ENCODE measurements around the gene TNFSF13B. TPM values are rescaled to one million over a fixed set of nuclear protein-coding genes. Genes with fewer than 3 reads are reported as not detected.

TNFSF13B gene
- total RNA-seq, 1 donor from 2014 or later = 0.71 TPM

- TF ChIP-seq CTCF (IDR thresholded peaks at IDR 0.05; ENCODE audit: insufficient read depth, low read length, poor library complexity, severe bottlenecking) = peak; percentile 78
- no peak for DNase-seq (ENCODE audit: low read depth)
- Histone ChIP-seq H3K27me3 (ENCODE audit: control insufficient read depth, insufficient read depth, low read length) (no peaks in the 10 kb centered on the region), H3K4me3 (ENCODE audit: low read depth, low read length) (no peak overlapping the region), H3K36me3 (ENCODE audit: control insufficient read depth, insufficient read depth, low read length) (no peaks in the 10 kb centered on the region)
These were observed 73.1 kb downstream of the TNFSF13B start for GRCh38 chr13:108342369-108343289.

- no peak for TF ChIP-seq CTCF (IDR thresholded peaks at IDR 0.05; ENCODE audit: insufficient read depth, low read length, poor library complexity, severe bottlenecking)
- no peaks in the 10 kb centered on the region for H3K27me3 ChIP-seq (ENCODE audit: control insufficient read depth, insufficient read depth, low read length)
- no peak overlapping the region for H3K4me3 ChIP-seq (ENCODE audit: low read depth, low read length)
- no peaks in the 10 kb centered on the region for H3K36me3 ChIP-seq (ENCODE audit: control insufficient read depth, insufficient read depth, low read length)
- DNase-seq (ENCODE audit: low read depth) = no peak
These were observed 75.5 kb downstream of the TNFSF13B start for GRCh38 chr13:108345016-108345415.

GRCh38 chr13:108346376-108346775 is 76.9 kb downstream of the TNFSF13B start:
- no peak for TF ChIP-seq CTCF (IDR thresholded peaks at IDR 0.05; ENCODE audit: insufficient read depth, low read length, poor library complexity, severe bottlenecking)
- no peaks in the 10 kb centered on the region for H3K27me3 ChIP-seq (ENCODE audit: control insufficient read depth, insufficient read depth, low read length)

GRCh38 chr13:108349269-108349668 is 79.8 kb downstream of the TNFSF13B start:
- Histone ChIP-seq H3K4me3 (ENCODE audit: low read depth, low read length) (no peak overlapping the region), H3K36me3 (ENCODE audit: control insufficient read depth, insufficient read depth, low read length) (no peaks in the 10 kb centered on the region), H3K27me3 (ENCODE audit: control insufficient read depth, insufficient read depth, low read length) (no peaks in the 10 kb centered on the region)
- no peak for DNase-seq (ENCODE audit: low read depth)
- TF ChIP-seq CTCF (IDR thresholded peaks at IDR 0.05; ENCODE audit: insufficient read depth, low read length, poor library complexity, severe bottlenecking) = no peak

More at GRCh38 chr13:108346376-108346775, 76.9 kb downstream of the TNFSF13B start:
- Histone ChIP-seq H3K4me3 (ENCODE audit: low read depth, low read length) (no peak overlapping the region), H3K36me3 (ENCODE audit: control insufficient read depth, insufficient read depth, low read length) (no peaks in the 10 kb centered on the region)
- no peak for DNase-seq (ENCODE audit: low read depth)

- Histone ChIP-seq H3K4me3 (ENCODE audit: low read depth, low read length) (no peak overlapping the region), H3K36me3 (ENCODE audit: control insufficient read depth, insufficient read depth, low read length) (no peaks in the 10 kb centered on the region), H3K27me3 (ENCODE audit: control insufficient read depth, insufficient read depth, low read length) (no peaks in the 10 kb centered on the region)
- no peak for TF ChIP-seq CTCF (IDR thresholded peaks at IDR 0.05; ENCODE audit: insufficient read depth, low read length, poor library complexity, severe bottlenecking)
- no peak for DNase-seq (ENCODE audit: low read depth)
These were observed 81.1 kb downstream of the TNFSF13B start for GRCh38 chr13:108350579-108350978.

Data from kidney epithelial cell (primary cell).